HG02885 (cell line): ENCODE data around the gene LAMA2.

ENCODE experiments used
- ATAC-seq: cut with Tn5 transposase; IDR thresholded peaks from one replicate; pipeline ENCODE4 v1.9.1; 2021; ENCODE audit warnings: mild to moderate bottlenecking; ENCODE audit not compliant: unreplicated experiment, poor library complexity

Gene LAMA2

GRCh38 chr6:128882991-128883611 lies at the start of gene LAMA2:
TSS of gene LAMA2 (plus strand) at chr6:128883138. CDS start at chr6:128883246, 108 bp downstream.
- no peak for ATAC-seq

GRCh38 chr6:128836761-128837160 lies 46.2 kb upstream of the LAMA2 start:
- ATAC-seq: no peak

GRCh38 chr6:128841518-128841917 lies 41.4 kb upstream of the LAMA2 start:
- no peak for ATAC-seq

- ATAC-seq: no peak
Observed at GRCh38 chr6:128844598-128844997, 38.3 kb upstream of the LAMA2 start.

GRCh38 chr6:128847431-128848210 lies 35.3 kb upstream of the LAMA2 start:
- no peak for ATAC-seq

- no peak for ATAC-seq
Observed at GRCh38 chr6:128848212-128848935, 34.6 kb upstream of the LAMA2 start.

GRCh38 chr6:128855581-128856085 lies 27.3 kb upstream of the LAMA2 start:
- no peak for ATAC-seq

GRCh38 chr6:128857806-128858205 lies 25.1 kb upstream of the LAMA2 start:
- ATAC-seq: no peak

GRCh38 chr6:128860782-128861181 lies 22.2 kb upstream of the LAMA2 start:
- ATAC-seq: no peak

- no peak for ATAC-seq
Observed at GRCh38 chr6:128863983-128864382, 19.0 kb upstream of the LAMA2 start.

- no peak for ATAC-seq
Observed at GRCh38 chr6:128870746-128871145, 12.2 kb upstream of the LAMA2 start.

GRCh38 chr6:128874863-128875262 lies 8.1 kb upstream of the LAMA2 start:
- no peak for ATAC-seq

- ATAC-seq: no peak
Observed at GRCh38 chr6:128882560-128882959, 378 bp upstream of the LAMA2 start.

GRCh38 chr6:128883906-128884305 lies 968 bp downstream of the LAMA2 start:
- no peak for ATAC-seq

GRCh38 chr6:128885381-128885780 lies 2.4 kb downstream of the LAMA2 start:
- no peak for ATAC-seq

GRCh38 chr6:128886706-128887105 lies 3.8 kb downstream of the LAMA2 start:
- no peak for ATAC-seq

GRCh38 chr6:128888444-128889175 lies 5.7 kb downstream of the LAMA2 start:
- no peak for ATAC-seq

- ATAC-seq: no peak
Observed at GRCh38 chr6:128889870-128890269, 6.9 kb downstream of the LAMA2 start.

GRCh38 chr6:128892079-128892478 lies 9.1 kb downstream of the LAMA2 start:
- no peak for ATAC-seq

- ATAC-seq: no peak
Observed at GRCh38 chr6:128899341-128900050, 16.6 kb downstream of the LAMA2 start.
